Embryonic facial prominence (tissue), 1 donor: Measurements from ENCODE around the gene KCTD11.
A peak's percentile ranks its signal among the peaks of the same experiment; 100 is the strongest.

Experiments
- DNase-seq: peaks from one replicate; pipeline ENCODE4 v3.0.0-alpha.2; 2016; ENCODE audit errors: extremely low spot score

The KCTD11 gene

GRCh38 chr17:7351665-7352502 is at the start of gene KCTD11:
Gene KCTD11 (plus strand): TSS chr17:7352162.
- no peak for DNase-seq

- no peak for DNase-seq
Observed at GRCh38 chr17:7304179-7304578, 47.8 kb upstream of the KCTD11 start.

GRCh38 chr17:7306911-7307685 is 44.9 kb upstream of the KCTD11 start, which contains the start of gene EIF5A:
Gene EIF5A (plus strand): TSS chr17:7307628. CDS start chr17:7309636, 2,008 bp downstream.
- peak; percentile 100 for DNase-seq

- DNase-seq, result no peak
Observed at GRCh38 chr17:7307686-7308624, 44.0 kb upstream of the KCTD11 start.

- no peak for DNase-seq
Observed at GRCh38 chr17:7308625-7309433, 43.1 kb upstream of the KCTD11 start.

GRCh38 chr17:7309628-7310027 is 42.3 kb upstream of the KCTD11 start:
- no peak for DNase-seq

GRCh38 chr17:7311110-7311705 is 40.8 kb upstream of the KCTD11 start:
- no peak for DNase-seq

- no peak for DNase-seq
Observed at GRCh38 chr17:7312432-7313087, 39.4 kb upstream of the KCTD11 start.

GRCh38 chr17:7313088-7313889 is 38.7 kb upstream of the KCTD11 start:
- DNase-seq, result no peak

GRCh38 chr17:7313890-7314718 is 37.9 kb upstream of the KCTD11 start:
- DNase-seq, result no peak

GRCh38 chr17:7314719-7315569 is 37.0 kb upstream of the KCTD11 start, which contains the start of gene GPS2:
Gene GPS2 (minus strand): TSS chr17:7315360. CDS start chr17:7315052, 308 bp downstream.
- no peak for DNase-seq

GRCh38 chr17:7315570-7316235 is 36.3 kb upstream of the KCTD11 start:
- DNase-seq, result no peak

GRCh38 chr17:7317161-7317803 is 34.7 kb upstream of the KCTD11 start:
- DNase-seq, result no peak

GRCh38 chr17:7318121-7318860 is 33.7 kb upstream of the KCTD11 start:
- DNase-seq, result no peak

GRCh38 chr17:7321466-7321865 is 30.5 kb upstream of the KCTD11 start:
- DNase-seq, result no peak
